Activated CD8-positive, alpha-beta memory T cell treated with anti-CD3 and anti-CD28 coated beads, Interleukin-2, amount 50 U/mL, for 24 hours (primary cell): ENCODE data around the gene CTNNA3.
"Not testable (repeated sequence)": the region's sequence is repeated elsewhere in the genome, so short reads cannot be mapped to it uniquely, and the experiment has no call there.

Experiments used
- DNase-seq: peaks from one replicate; pipeline ENCODE4 v3.0.0-alpha.2; 2020; ENCODE audit errors: extremely low read depth

Gene CTNNA3

GRCh38 chr10:67602268-67602950 lies 93.6 kb downstream of the CTNNA3 start:
- DNase-seq: no peak

DNA sequence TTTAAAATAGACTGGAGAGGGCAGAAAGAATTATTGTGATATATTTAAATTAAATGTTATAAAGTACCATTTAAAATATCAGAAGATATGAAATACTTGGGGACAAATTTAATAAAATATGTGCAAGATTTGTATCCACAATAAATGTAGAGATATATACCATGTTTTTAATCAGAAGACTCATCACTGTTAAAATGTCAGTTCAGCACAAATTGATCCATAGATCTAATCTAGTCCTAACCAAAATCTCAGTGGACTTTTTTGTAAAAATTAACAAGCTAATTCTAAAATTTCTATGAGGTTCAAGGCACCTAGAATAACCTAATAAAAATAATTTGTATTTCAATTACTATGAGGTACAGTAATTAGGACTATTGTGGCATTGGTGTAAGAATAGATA lies 96.4 kb downstream of the CTNNA3 start:
- DNase-seq: no peak

GRCh38 chr10:67596641-67597040 lies 99.4 kb downstream of the CTNNA3 start:
- no peak for DNase-seq

GRCh38 chr10:67587771-67588170 lies 108.2 kb downstream of the CTNNA3 start:
- DNase-seq: no peak

DNA sequence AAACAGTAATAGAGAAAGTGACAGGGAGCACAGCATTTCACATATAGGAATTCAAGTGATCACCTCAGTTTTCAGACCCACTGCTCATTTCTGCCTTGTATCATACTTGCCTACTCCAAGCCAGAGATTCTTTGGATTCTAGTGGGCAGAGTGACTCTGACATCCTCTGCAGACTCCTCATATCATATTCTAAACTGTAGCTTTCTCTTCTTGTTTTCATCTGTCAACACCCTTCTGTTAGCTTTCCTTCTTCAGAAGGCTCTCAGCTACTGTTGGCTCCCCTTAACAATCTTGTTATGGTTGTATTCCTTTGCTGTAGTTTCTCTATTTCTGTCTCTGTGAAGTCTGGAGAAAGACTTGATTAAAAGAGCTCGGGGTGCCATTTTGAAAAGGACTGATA lies 120.5 kb downstream of the CTNNA3 start:
- no peak for DNase-seq

DNA sequence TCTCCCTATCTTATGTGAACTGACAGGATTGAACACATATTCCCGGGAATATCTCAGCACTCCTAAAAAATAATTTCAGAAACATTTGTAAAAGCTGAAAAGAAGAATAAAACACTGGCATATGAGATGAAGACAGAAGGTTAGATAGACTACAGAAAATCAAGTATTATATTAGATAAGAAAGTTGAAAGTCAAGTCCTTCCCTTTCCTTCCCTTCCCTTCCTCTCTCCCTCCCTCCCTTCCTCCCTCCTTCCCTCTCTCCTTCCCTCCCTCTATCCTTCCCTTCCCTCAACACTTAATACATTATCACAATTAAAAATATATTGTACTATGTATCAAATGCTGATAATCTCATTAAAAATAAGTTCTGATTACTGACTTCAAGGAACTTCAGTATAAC lies 122.5 kb downstream of the CTNNA3 start:
- DNase-seq: no peak

DNA sequence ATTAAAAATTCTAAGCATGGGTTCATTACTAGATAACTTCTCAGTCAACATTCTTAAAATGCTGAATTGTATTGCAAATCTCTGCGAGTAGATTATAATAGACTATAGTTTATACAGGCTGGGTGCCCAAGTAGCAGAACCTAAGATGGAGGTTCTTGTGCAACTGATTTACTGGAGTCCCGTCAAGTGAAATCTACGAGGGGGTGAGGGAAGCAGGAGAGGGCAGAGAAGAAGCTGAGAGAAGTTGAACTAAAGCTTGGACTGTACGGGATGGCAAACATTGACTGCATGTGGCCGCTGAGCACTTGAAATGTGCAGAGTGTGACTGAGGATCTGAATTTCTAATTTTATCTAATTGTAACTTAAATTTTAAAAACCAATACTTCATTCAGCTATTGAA lies 124.5 kb downstream of the CTNNA3 start:
- no peak for DNase-seq

- not testable (repeated sequence) for DNase-seq
Observed at GRCh38 chr10:67558311-67558710, 137.7 kb downstream of the CTNNA3 start.

DNA sequence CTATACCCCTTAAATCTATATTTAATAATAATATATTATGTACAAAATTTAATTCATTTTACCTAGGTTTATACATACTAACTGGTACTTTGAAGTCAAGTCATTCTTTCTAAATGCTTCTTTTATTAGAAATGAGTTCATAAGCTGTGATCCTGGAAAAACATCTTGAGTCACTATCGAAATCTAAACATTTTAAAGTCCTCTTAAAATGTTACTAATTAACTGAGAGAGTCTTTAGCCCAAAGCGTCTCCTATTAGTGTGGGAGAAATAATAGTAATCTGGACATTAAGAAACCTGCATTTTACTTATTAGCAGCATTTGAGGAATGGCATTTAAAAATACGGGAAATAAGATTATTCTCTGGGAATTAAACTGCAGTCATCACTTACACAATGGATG lies 142.7 kb downstream of the CTNNA3 start:
- no peak for DNase-seq

- no peak for DNase-seq
Observed at GRCh38 chr10:67550838-67551402, 145.1 kb downstream of the CTNNA3 start.

- no peak for DNase-seq
Observed at GRCh38 chr10:67550046-67550445, 145.9 kb downstream of the CTNNA3 start.

- DNase-seq: no peak
Observed at GRCh38 chr10:67549390-67549789, 146.6 kb downstream of the CTNNA3 start.

DNA sequence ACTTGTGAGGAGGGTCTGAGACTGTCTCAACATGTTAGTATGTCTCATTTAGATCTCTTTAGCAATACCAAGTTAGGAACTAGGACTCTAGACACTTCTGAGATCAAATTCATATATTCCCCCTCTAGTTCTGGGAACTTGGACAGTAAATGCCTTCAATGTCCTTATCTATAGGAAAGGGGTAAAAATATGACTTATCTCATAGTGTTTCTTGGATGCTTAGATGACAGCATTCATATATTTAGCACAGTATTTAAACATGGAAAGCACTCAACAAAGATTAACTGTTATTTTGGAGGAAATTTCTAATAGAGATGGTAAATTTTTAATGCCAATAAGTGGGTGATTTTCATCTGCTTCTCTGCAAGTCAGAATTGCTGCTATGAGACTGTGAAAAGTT lies 154.6 kb downstream of the CTNNA3 start:
- DNase-seq: no peak

- no peak for DNase-seq
Observed at GRCh38 chr10:67539312-67539711, 156.7 kb downstream of the CTNNA3 start.

- no peak for DNase-seq
Observed at GRCh38 chr10:67537906-67538305, 158.1 kb downstream of the CTNNA3 start.

- DNase-seq: no peak
Observed at GRCh38 chr10:67533376-67533775, 162.6 kb downstream of the CTNNA3 start.

DNA sequence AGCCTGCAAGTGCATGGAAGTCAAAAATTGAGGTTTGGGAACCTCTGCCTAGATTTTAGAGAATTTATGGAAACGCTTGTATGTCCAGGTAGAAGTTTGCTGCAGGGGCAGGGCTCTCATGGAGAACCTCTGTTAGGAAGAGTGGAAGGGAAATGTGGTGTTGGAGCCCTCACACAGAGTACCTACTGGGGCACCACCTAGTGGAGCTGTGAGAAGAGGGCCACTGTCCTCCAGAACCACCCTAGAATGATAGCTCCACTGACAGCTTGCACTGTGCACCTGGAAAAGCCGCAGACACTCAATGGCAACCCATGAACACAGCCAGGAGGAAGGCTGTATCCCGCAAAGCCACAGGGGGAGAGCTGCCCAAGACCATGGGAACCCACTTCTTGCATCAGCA lies 165.0 kb downstream of the CTNNA3 start:
- not testable (repeated sequence) for DNase-seq

GRCh38 chr10:67527351-67527750 lies 168.6 kb downstream of the CTNNA3 start:
- no peak for DNase-seq

DNA sequence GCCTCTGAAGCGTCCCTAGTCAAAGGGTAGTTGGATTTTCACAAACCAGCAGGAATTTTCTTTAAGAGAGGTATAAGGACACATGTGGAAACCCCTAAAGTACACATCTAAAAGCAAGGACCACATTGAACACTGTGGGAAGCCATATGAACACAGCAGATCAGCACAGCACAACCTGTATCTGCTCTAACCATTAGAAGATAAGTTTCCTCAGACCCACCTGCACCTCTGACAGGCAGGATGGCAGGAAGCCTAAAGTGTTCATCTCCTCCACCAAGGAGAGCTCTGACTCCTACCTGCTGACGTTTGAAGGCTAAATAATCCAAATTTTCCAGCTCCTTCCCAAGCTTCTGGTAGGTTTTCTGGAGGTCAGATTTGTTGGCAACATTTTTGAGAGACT lies 174.4 kb downstream of the CTNNA3 start:
- DNase-seq: no peak

DNA sequence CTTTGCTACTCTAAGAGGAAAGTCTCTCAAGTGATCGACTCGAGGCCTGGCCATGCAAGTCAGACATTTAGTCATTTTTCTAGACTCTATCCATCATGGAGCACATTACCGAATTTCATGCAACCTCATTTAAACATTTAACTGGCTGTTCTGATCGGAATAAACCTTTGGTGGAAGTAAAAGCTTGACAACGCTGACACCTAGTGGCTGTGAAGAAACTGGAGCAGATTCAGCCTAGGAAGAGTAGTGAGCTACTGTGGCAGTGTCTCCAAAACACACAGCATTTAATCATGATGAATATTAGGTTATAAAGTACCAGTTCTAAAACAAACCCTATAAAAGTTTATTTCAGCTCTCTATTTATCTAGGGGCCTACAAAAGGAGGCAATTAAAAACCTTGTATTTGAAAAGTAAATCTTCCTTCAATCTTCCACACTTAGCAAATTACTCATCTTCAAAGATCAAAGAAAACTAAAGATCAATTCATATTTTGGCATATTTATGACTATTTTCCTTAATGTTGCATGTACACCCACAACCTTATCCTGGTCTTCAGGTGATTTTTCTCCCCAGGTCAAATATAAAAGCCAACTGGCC lies 175.0 kb downstream of the CTNNA3 start:
- DNase-seq: no peak

DNA sequence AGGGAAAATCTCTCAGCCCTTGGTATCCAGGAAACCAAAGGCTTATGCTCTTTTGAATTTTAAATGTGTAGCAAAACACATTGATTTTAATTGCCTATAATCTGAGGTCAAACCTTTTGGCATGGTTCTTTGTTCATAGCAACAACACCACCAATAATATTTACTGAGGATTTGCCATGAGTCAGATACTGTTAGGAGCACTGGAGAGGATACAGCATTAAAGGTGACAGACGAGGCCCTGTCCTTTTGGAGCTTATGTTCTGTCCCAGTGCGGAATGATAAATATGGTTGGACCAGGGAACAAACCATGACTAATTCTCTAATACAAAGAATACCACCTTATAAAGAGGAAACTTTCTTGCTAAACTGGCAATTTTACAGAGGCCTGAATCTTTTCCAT lies 176.6 kb downstream of the CTNNA3 start:
- DNase-seq: no peak

DNA sequence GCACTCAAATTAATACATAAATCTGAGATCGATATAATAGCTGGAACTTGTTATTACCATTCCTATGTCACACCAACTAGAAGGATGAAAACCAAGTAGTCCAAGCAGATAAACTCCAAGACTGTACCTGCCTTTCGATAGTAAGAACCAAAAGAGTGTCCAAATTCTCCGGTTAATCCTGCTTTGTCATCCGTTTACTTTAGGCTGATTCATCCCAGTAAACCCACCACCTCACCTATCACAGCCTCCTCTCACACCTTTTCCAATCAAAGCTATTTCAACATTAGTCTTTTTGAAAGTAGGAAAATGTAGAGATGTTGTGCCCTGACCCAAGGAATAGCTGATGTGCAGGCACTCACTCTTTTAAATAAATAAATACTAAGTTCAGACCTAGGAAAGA lies 177.2 kb downstream of the CTNNA3 start:
- no peak for DNase-seq

DNA sequence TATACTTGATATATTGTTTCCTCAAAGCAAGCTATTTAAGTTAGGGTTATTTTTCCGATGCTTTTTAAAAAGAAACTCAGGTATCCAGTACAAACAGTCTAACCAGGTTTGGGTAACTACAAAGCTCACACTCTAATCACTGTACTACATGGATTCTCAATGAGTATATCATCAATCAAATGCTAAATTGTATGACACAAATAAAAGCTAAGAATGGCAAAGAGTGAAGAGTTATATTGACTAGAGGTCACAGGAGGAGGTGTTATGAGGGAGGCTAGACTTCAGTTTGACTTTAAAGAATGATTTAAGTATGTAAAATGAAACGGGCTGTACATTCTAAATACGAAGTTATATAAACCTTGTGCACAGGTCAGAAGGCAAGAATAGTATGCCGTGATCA lies 178.0 kb downstream of the CTNNA3 start:
- DNase-seq: no peak

- no peak for DNase-seq
Observed at GRCh38 chr10:67506757-67507091, 189.3 kb downstream of the CTNNA3 start.
